GM12891 (cell line): ENCODE measurements around the gene LRMDA.

Experiments used
- POLR2A ChIP-seq: IDR thresholded peaks from 2 replicates; pipeline ENCODE4 v1.6.1; 2011; ENCODE audit warnings: low read depth, low read length, control low read depth
- POLR2AphosphoS5 ChIP-seq: IDR thresholded peaks from 2 replicates; pipeline ENCODE4 v1.6.1; 2011; ENCODE audit warnings: low read depth, low read length, control low read depth
- TAF1 ChIP-seq: IDR thresholded peaks from 2 replicates; pipeline ENCODE4 v1.6.1; 2011; ENCODE audit warnings: low read depth, low read length, control low read depth

- TF ChIP-seq TAF1 = no peak
- TF ChIP-seq POLR2A = no peak
- no peak for TF ChIP-seq POLR2AphosphoS5
These were observed 786.6 kb downstream of the LRMDA start for GRCh38 chr10:76218035-76218434.
